HG03571 (cell line): ENCODE data around the gene RTN1.

Source experiments
- ATAC-seq: cut with Tn5 transposase; IDR thresholded peaks from one replicate; pipeline ENCODE4 v1.9.1; 2021; ENCODE audit not compliant: unreplicated experiment

Gene RTN1

DNA sequence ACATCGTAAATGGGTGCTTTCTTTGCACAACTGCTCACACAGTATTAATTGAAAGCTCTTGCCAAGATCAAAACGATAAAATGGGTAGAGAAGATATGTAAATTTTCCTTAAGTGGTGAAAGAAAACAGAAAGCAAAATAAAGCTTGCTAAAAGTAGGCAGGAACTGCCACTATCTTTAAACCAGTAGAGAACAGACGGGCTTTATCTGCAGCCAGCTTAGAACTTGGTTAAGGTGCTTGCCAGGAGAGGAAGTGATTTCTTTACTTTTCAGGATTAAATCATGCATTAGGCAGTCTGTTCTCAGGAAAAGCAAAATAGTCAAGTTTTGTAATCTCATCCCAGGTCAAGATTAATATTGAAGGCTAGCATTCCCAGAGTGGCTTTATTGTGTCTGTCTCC lies 237.1 kb downstream of the RTN1 start:
- ATAC-seq, result no peak

DNA sequence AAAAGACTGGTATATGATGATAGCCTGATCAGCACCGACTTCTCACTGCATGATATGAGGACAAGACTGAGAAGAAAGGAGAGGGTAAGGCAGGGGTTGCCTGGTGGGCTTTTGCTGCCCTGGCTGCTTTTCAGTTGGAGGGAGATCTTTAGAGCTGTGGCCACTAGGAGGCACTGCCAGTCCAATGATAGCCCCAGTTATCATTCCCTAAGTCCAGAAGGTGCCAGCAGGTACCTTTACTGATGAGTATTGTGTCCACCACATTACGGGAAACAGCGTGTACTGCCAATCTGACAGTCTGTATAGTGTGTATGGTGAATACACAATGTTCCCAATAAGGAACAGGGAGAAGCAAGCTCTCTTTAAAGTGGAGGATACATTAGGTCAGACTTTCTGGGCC lies 238.2 kb downstream of the RTN1 start:
- ATAC-seq, result no peak

DNA sequence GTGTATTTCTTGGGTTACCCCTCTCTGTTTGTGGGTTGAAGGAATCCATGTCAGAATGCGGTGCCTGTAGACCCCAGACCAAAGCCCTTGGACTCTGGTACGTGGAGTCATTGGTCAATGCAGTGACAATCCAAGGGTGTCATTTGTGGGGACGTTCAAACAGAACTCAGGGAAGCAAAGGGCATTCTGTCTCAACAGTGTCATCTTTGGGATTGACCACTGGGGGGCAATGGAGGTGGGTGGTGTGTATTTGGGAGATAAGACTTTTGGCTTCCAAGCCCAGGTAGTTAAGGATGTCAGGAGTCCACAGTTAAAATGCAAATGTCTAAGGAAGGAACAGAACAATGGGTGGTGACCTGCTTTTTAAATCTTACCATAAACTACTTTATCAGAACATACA lies 239.3 kb downstream of the RTN1 start:
- ATAC-seq, result no peak

DNA sequence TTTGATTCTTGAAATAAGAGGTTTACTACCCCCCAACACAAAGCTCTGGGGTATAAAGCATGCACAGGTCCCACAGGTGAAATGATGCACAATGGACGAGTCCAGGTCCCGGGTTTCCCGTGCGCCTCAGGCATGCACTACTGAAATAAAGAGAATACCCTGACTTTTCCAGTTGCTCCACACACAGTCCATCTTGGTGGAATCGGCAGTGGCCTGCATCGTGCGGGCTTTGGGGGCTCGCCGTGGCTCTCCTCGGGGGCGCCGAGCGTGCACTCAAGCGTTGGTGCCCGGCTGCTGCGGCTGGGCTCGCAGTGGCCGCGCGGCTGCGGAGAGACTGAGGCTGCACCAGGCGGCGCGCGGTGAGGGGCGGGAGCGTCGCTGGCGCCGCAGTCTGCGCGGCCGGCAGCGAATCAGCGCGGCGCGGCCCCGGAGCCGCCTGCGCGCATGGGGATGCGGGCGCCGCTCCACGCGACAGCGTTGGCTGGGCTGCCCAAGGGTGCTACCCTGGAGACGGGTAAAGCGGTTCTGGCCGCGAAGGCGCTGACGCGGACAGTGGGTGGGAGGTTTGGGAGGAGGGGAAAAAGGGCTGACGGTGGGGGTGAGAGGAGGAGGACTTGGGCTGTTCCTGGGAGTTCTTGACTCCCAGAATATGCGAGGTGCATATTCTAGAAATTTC lies 240.2 kb downstream of the RTN1 start:
- no peak for ATAC-seq

DNA sequence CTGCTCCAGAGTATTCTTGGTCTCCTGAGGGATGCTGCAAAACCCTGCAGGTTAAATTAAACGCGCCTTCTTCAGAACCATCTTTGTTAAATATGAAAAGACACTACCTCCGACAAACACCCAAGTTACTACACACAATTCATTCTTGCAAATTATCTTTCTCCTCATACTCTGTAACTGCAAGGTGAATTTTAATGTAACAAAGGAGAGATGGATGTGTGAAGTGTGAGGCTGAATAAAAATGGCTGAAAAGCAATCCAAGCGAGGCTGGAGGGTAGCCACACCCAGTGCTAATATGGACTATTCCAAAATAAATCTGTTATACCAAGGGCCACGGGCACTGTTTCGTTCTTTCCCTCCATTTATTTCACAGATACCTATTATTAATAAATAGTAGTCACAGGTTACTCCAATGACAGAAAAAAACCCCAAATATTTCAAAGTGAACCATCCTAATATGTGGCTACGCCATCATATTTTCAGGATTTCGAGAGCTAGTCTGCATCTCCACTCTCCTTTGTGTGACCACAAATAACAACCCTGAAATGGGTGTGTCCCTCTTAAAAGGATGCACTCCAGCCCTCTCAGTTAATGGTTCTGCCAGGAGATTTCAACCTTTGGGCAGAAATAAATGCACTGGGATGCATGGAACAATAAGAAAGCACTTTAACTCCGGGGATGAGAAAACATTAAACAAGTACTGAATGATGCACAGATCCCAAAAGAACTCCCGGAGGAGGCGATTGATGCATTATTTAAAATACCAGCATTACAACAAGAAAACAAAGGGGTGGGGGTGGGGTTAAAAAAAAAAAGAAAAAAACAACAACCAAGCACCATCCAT lies 240.9 kb downstream of the RTN1 start:
- ATAC-seq, result no peak

DNA sequence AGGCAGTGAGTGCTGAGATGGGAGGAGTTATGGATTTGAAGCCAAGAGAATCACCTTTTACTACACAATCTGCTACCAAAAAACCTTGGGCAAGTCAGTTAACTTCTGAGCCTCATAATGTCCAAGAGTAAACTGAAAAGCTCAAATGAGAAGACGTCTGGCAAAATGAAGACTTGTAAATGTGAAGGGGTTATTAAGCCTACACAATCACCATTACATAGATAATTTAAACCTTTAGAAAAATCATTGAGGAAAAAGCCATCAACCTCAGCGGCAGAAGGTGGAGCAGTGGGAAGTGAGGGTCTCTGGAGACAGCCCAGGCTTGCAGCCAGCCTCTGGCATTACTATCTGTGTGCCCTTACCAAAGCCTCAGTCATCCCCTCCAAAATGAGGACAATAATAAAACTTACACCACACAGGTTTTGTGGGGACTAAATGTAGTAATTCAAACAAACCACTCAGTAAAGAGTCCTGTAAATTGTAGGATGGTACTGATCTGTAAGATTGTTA lies 243.5 kb downstream of the RTN1 start:
- no peak for ATAC-seq

DNA sequence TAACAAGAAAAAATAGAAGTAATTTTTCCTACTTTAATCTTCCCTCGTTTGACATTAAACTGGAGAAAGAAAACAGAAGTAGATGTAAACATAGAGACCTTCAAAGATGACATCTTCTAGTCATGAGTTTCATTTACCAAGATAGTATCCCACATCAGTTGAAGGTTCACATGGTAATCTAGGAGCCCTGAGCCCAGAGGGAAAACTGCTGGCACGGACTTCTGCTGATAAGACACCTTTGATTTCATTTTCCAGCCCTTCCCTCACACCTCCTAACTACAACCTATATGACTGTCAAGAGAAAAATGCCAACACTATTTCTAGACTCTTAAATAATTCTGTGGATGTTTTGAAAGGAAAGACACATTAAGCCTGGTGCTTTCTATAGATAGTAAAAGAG lies 247.9 kb downstream of the RTN1 start:
- no peak for ATAC-seq

DNA sequence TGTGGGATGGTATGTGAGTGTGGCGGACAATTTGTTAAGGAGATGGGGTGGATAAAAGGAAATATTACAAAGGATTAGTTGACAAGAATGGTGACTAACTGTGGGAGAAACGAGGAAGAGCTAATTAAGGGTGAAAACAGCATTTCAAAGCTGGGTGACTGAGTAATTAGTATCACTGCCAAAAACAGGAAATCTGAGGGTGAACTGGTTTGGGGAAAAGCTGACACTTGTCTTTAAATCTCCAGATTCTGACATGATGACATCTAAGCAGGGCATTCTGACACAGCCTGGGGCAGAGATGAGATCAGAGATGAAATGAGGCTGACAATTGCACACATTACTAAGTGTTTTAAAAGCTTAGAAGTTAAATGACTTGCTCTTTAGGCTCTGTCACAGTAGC lies 251.5 kb downstream of the RTN1 start:
- no peak for ATAC-seq

DNA sequence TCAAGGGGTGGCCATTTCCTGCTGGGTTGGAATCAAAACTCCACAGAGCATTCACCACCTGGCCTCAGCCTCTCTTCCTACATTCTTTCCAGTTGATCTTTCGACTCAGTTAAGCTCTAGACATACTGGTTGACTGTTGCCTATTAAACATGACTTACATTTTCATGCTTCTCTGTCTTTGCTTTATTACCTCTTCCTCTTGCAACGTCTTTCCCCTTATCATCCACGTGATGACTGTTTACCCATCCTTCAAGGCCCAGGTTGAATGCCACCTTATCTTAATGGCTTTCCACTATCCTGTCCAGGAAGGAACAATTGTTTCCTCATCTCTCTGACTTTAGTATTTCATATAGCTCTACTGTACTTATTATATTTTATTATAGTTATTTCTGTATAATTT lies 269.5 kb downstream of the RTN1 start:
- ATAC-seq, result no peak

DNA sequence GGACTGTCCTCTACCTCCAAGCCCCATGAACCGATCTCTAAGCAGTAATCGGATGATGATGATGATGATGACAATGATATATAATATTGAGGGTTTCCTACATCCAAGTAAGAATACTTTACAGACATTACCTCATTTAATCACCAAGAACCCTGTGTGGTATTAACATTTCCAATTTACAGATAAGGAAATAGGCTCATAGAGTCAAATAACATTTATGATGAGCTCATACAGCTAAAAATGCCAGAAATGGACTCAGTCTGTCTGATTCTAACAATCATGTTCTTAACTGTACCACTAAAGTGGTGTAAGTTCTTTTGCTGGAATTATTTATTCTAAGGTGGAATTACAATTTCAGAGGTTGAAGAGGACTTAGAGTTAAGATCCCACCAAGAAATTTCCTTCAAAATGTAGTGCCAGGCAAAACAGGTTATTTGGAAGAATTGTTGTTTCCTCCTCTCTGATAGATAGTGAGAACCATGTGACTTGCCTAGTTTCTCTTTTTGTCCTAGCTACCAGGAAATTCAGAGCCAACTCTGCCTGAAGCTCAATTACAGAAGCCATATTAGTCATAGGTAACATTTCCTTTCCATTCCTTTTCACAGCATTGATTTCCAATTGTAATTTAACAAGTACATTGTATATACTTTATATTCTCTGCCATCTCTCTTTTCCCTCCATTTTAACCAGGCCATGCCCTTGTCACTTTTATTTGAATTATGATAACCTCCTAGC lies 270.2 kb downstream of the RTN1 start:
- ATAC-seq, result no peak

DNA sequence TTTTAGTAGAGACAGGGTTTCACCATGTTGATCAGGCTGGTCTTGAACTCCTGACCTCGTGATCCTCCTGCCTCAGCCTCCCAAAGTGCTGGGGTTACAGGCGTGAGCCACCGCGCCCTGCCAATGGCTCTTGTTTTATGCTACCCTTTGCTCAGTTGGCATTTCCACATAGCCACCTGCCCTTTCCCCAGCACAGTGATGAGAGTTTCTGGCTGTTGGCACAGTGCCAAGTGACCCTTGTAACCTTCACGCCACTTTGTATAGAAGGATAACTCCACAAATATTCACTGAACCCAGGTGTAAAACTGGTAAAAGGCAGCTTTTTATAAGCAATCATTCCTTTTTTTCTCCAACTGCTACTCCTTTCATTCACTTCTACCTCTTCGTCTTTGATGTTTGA lies 275.5 kb downstream of the RTN1 start:
- no peak for ATAC-seq

DNA sequence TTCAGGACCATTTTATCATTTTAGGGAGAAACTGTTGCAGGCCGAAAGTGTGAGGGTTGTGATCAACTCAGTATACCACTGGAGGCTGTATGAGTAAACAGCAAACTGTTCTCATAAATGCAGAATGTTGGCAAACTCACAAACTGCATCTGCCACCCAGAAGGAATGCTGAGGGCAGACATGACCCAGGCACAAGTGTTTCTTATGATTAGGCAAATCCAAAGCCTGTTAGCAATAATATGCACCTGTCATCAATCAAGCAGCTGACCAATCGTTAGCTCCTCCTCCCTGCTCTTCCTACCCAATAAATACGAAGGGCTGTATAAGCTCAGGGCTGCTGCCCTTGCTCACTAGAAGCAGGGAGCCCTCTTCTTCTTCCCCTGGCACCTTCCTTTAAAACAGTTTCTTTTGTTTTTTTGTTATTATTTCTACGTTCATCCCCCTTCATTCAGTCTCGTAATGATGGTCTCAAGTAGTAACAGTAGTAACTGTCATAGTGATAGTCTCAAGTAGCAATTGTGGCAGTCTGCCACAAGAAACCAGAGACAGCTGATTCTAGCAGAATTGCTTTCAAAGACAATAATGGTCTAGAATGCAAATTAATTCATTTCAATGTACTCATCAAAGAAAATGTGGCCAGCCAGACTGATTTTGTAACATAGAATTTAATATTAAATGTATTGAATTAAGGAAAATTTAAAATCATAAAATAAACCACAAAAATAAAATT lies 278.8 kb downstream of the RTN1 start:
- ATAC-seq, result no peak

DNA sequence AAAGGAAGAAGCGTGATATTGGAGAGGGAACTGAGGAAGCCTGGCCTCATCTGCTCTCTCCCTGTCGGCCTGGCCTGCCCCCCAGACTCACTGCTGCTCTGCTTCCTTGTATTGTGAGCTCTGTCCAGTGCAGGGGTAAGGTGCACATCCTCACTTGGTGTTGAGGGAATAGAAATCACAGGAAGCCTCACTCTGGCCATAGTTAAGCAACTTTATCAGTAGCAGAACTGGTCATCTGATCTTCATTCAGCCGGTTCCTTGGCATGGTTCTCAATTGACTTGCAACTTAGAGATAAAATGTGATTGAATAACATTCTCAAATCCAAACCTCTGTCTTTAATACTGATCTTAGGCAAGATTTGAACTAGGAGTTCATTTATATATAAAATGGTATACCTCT lies 282.5 kb downstream of the RTN1 start:
- ATAC-seq, result no peak

DNA sequence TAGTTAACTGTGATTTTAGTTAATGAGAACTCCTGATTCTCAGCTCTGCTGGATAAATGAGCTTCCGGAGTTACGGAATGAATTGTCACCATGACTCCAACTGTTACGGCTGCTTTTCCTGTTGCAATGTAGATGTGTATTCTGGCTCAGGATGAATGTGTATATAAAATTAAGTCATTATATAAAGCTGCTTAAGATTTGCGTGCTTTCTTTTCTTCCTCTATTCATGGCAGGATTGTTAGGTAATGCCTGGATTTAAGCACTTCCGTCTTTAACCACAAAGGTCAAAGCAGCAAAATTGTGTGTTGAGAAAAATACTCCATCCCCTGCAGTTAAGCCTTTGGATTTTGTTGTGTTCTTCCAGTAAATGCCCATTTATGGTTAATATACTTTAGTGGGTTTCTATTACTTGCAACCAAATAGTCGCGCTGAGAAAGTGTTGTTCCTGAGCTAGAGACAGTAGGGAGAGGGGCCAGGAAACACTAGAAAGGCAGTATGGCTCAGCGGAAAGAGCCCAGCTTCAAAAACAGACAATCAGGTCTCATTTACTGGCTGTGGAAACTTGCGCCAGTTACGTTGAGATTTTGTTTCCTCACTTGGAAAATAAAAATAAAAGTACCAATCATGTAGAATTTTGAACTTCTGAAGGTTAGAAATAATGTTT lies 284.6 kb downstream of the RTN1 start:
- ATAC-seq, result no peak

DNA sequence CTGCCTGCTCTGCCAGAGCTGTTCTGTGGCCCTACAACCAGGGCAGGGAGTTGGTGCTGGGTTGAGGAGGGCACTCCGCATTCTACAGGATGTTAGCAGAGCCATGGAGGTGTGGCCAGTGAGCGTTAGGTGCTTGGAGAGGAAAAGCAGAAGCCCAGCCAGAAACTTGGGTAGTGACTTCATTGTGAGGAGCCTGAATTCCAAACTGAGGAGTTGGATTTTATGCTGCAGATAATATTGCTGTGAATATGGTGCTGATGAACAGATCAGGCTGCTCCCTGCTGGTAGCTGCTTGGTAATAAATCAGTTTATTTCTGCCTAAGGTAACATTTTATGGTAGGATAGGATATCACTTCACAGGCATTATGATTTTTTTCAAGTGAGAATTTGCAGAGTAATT lies 286.8 kb downstream of the RTN1 start:
- no peak for ATAC-seq

DNA sequence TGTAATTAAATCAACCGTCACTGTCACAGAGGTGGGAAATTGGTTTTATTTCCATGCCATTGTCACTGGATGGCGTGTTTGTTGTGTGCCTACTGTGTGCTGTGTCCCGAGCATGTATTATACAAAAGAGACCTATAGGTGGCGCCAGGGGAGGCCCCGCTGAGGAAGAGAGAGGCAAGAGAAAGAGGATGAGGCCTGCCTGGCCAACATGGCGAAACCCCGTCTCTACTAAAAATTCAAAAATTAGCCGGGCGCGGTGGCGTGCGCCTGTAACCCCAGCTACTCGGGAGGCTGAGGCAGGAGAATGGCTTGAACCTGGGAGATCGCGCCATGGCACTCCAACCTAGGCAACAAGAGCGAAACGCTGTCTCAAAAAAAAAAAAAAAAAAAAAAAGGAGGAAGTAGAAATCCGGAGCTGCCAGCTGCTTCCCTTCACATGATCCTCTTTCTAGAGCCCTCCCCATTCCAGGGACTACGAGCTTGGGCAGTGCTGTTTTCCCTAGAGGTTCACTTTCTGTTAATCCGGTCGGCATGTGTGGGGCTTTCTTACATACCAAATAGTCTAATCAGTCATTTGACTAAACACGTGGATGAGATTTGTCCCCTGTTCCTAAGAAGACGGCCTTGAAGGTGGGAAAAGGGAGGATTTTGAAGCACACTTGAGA lies 287.6 kb downstream of the RTN1 start:
- no peak for ATAC-seq

DNA sequence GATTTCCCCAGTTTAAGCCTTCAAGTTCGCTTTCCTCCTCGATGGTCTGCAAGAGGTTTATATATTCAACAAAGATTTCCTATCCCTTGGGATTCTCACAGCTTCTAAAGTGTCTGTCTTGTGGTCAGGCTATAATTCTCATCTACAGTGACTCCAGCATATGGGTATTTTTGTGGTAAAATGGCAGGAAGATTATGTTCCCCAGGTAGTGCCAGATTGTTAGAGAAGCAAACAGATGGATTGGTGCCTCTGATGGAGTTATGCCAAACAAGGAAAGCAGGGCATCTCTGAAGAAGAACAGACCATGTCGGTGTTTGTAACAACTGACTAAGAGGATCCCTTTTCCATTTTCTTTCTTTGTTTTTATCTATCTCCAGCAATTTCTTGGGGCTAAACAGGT lies 288.4 kb downstream of the RTN1 start:
- no peak for ATAC-seq

DNA sequence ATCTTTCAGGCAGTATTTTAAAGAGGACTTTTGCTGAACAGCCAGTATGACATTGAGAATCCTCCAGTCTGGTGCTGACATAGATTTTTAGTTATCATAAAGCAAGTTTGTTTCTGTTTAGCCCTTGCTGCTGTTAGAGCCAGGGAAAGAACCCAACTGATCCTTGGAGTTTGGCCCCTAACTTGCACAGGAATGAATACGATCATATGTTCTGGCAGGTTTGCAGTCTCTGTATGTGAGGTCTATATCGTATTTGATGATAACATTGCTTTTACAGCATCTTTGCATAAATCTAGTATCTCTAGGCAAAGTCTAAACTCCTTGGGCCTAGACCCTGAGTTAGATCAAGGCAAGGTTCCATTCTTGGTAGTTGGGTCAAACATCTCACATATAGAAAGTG lies 289.7 kb downstream of the RTN1 start:
- no peak for ATAC-seq

DNA sequence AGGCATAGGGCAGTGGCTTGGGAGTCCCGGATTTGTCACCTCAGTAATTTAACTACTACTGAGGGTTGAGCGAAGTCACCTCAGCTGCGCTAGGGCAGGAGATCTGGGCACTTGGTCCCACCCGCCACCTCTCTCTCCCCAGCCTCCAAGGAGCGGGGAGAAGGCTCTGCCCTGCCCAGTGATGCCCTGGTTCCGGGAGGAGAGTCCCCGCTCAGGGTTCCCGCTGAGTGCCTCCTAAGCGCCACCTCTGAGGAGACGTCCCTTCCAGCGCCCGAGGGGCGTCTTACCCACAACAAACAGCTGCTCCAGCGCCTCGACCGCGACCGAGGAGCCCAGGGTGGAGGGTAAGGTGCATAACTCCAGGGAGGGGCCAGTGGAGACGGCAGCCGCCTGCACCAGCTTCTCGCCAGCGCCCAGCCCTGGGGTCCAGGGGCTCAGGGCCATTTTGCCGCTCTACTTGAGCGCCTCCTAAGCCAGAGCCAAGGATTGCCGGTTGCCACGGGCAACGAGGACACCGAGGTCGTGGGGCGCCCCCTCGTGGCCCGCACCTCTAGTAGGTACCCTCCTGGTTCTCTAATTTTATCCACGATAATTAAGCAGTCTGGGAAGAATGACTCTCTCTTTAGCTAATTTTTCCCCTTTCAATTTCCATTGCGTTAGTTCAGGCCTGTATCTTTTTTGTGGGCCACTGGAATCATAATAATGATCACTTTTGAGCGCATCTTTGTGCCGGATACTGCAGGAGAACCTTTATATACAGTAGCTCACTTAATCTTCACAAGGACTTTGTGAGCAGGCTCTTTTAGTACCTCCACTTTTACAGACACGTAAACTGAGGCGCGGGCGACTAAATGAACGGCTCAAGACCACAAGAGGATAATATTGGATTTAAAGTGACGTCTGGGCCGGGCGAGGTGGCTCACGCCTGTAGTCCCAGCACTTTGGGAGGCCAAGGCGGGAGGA lies 294.0 kb downstream of the RTN1 start, which contains the start of gene CCDC175:
TSS of gene CCDC175 (minus strand) at position 481 of the 963 bp plus-strand sequence. CDS start at position 444, 37 bp downstream.
- peak; percentile 97 for ATAC-seq
